Heart left ventricle (tissue), 13 donors: Measurements from ENCODE around the gene CEP70.

Experiments used
- CTCF ChIP-seq, 12 donors: fragments of 200-600 bp; sonication (generic) in 4 of 12; IDR thresholded peaks; one replicate each; pipeline versions ENCODE4 v1.5.0 to v1.8.0; 2018 to 2022; ENCODE audit warnings: antibody characterized with exemption in 12 of 12, mild to moderate bottlenecking in 5 of 12
- POLR2A ChIP-seq, 2 donors: fragments of 450-650 bp; IDR thresholded peaks; one replicate each; pipeline ENCODE4 v1.6.1; 2017; ENCODE audit warnings: antibody characterized with exemption in 2 of 2, mild to moderate bottlenecking in 2 of 2, moderate library complexity in 2 of 2
- donor health status: ischemic (EF 13 %, LVEDD 7.1; RV severe dilation, severe dysfunction).
- donor health status: DM: no; HTN: yes; CAD: no.
- donor health status: DM: no; HTN: no; CAD: no.
- donor health status: ischemic (EF 25% LVEDD 6.9; RV normal size, moderate dysfunction).
- donor health status: ischemic (EF 25% LVEDD 5.7; RV mildly dilated, moderate dysfunction).
- donor health status: ischemic (EF 35%, LVEDD 5.7; RV mildly dilated, moderate dysfunction).
- donor health status: nonischemic (EF 11% LVEDD 7.7; RV severe dilation, severe dysfunction).
- donor health status: DM: yes; HTN: yes; CAD: no.
- donor health status: PGD.
- donor health status: ischemic (EF 29% LVEDD 5.4; RV normal size, mild dysfunction).
- donor health status: nonischemic (EF 23%, LVEDD 6.1; RV moderate dilation, normal function).

- TF ChIP-seq CTCF (IDR thresholded peaks at IDR 0.05) (no peak), POLR2A (IDR thresholded peaks at IDR 0.05) (no peak)
Measured at GRCh38 chr3:138468451-138468850, 125.6 kb downstream of the CEP70 start.
